CD4-positive, alpha-beta T cell treated with Interleukin-15 for 1 hour (primary cell): Measurements from ENCODE around the gene LGALS14.

Experiments
- DNase-seq: peaks from one replicate; pipeline ENCODE4 v3.0.0-alpha.2; 2020

The LGALS14 gene

GRCh38 chr19:39752795-39753194, 48.5 kb downstream of the LGALS14 start:
- DNase-seq: no peak

GRCh38 chr19:39754544-39754943, 50.3 kb downstream of the LGALS14 start:
- no peak for DNase-seq

- DNase-seq: no peak
Measured at GRCh38 chr19:39754971-39755370, 50.7 kb downstream of the LGALS14 start.
